T47D (cell line): ENCODE measurements around the gene C16orf87.

ENCODE experiments used
- DNase-seq, 2 experiments: peaks; one replicate each; pipeline versions ENCODE4 v3.0.0 to v3.0.0-alpha.2; 2011 to 2012; ENCODE audit warnings: low read depth in 1 of 2, low spot score in 1 of 2
- JUND ChIP-seq: IDR thresholded peaks from 2 replicates; pipeline ENCODE4 v1.6.1; 2012; ENCODE audit warnings: low read depth
- in situ Hi-C: cut with HindIII; loops from 2 replicates; pipeline ENCODE4 v1.10.0; 2016; ENCODE audit warnings: low sequenced_read_pairs, low pct_unique_long_range_greater_than_20kb

The C16orf87 gene

GRCh38 chr16:46833460-46833800 is 2.5 kb upstream of the C16orf87 start:
- TF ChIP-seq JUND, result no peak
- no peak for DNase-seq
- in situ Hi-C loops, result no loop called here

- in situ Hi-C loops, result no loop called here
- TF ChIP-seq JUND, result no peak
- DNase-seq, result no peak
Observed at GRCh38 chr16:46832757-46833459, 1.9 kb upstream of the C16orf87 start.

GRCh38 chr16:46830417-46830901 is 521 bp downstream of the C16orf87 start:
- peak in 1 of 2 experiments; percentile 8 for DNase-seq
- TF ChIP-seq JUND, result no peak
- in situ Hi-C loops, result no loop called here

DNA sequence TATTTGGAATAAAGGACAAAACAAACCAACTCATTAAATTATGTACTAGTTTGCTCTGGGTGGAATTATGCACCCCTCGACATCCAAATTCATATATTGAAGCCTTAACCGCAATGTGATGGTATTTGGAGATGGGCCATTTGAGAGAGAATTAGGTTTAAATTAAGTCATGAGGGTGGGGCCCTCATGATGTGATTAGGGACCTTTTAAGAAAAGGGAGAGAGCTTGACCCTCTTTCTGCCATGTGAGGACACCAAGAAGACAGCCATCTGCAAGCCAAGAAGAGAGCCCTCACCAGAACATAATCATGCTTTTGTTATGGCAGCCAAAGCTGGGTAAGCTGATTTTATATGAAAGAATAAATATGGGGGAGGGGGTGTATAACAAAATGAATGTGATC is 2.0 kb downstream of the C16orf87 start:
- TF ChIP-seq JUND, result no peak
- no peak for DNase-seq
- in situ Hi-C loops, result no loop called here

DNA sequence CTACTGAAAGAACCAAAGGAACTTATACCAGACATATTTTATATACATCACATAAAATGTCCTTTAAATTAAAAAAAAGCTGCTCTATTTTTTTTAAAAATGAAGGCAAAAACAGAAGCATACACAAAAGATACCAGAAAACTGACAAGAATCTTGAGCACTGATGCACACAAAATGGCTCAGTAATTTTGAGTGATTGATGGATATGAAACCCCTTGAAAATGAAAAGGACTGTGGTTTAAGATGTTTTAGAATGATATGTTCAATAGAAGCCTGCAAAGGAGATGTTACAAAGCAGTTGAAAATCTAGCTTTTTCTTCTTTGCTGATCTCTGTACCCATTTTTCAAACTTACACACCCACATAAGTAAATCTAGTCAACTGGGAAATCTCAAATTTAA is 2.7 kb downstream of the C16orf87 start:
- no peak for TF ChIP-seq JUND
- no peak for DNase-seq
- in situ Hi-C loops, result no loop called here

- in situ Hi-C loops, result no loop called here
- TF ChIP-seq JUND, result no peak
- no peak for DNase-seq
Observed at GRCh38 chr16:46826631-46827030, 4.3 kb downstream of the C16orf87 start.

DNA sequence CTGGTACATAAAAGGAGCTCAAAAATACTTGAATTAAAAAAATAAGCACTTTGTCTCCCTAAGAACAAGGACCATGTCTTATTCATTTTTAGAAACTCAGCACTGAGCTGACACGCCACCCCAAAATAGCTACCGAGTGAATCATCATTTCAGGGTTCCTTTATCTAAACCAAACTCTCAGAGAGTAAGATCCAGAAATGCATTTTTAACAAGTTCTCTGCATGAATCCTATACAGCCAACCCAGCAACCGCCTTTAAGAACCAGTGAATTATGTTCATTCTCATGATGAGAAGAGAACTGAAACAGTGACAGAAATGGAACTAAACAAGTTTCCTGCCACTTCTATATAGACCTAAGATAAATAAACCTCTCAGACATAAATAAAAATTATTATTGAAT is 8.7 kb downstream of the C16orf87 start:
- TF ChIP-seq JUND, result no peak
- in situ Hi-C loops, result no loop called here
- no peak for DNase-seq

GRCh38 chr16:46817961-46818360 is 13.0 kb downstream of the C16orf87 start:
- DNase-seq, result no peak
- no peak for TF ChIP-seq JUND
- in situ Hi-C loops, result no loop called here

- in situ Hi-C loops, result no loop called here
- no peak for TF ChIP-seq JUND
- DNase-seq, result no peak
Observed at GRCh38 chr16:46814790-46815189, 16.2 kb downstream of the C16orf87 start.

GRCh38 chr16:46813611-46814010 is 17.4 kb downstream of the C16orf87 start:
- TF ChIP-seq JUND, result no peak
- in situ Hi-C loops, result no loop called here
- DNase-seq, result no peak

DNA sequence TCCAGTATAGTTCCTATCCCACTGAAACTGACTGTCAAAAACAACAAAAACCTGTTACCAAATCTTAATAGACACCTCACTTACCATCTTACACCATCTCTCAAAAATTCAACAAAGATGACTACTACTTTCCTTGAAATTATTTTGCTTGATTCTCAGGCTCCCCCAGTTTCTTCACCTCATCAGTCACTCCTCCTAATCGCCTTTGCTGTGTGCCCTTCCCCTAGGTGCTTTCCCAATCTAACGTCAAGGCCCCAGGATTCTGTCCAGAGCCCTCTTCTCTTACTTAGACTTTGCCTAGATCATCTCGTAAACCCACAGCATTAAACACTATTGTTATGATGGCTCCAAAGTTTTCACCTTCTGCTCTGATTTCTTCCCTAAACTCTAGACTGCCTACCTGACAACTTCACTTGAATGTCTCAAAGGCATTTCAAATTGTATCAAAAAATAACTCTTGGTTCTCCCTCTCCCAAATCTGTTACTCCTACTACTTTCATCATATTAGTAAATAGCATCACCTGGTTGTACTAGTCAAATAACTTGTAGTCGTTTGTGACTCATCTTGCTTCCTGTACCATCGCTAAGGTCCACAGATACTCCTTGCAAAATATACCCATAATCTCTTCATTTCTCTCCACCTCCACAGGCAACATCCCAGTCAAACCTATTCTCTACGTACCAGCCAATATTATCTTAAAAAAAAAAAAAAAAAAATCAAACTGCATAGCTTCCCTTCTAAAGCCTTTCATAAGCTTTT is 18.0 kb downstream of the C16orf87 start:
- no peak for DNase-seq
- no peak for TF ChIP-seq JUND
- in situ Hi-C loops, result no loop called here

GRCh38 chr16:46811682-46812081 is 19.3 kb downstream of the C16orf87 start:
- no peak for DNase-seq
- no peak for TF ChIP-seq JUND
- in situ Hi-C loops, result no loop called here

- in situ Hi-C loops, result no loop called here
- no peak for DNase-seq
- no peak for TF ChIP-seq JUND
Observed at GRCh38 chr16:46808997-46809396, 22.0 kb downstream of the C16orf87 start.
